GM13976 (cell line): ENCODE data around the gene POLA2.

Experiments used
- DNase-seq: peaks from one replicate; pipeline ENCODE4 v3.0.0; 2012; ENCODE audit warnings: low spot score
- in situ Hi-C: fragments of 300-500 bp; cut with MboI; formaldehyde crosslinking; loops from one replicate; pipeline ENCODE4 v1.12.0; 2022; ENCODE audit warnings: low sequenced_read_pairs, mixed read lengths, inconsistent platforms; ENCODE audit not compliant: unreplicated experiment
- TF ChIP-seq, protein P1 (sequence below): IDR thresholded peaks from 2 replicates; pipeline ENCODE4 v1.5.1; 2012; ENCODE audit warnings: borderline replicate concordance, mild to moderate bottlenecking; ENCODE audit not compliant: insufficient read depth; ENCODE audit errors: extremely low read depth, missing control alignments, control extremely low read depth

The POLA2 gene

DNA sequence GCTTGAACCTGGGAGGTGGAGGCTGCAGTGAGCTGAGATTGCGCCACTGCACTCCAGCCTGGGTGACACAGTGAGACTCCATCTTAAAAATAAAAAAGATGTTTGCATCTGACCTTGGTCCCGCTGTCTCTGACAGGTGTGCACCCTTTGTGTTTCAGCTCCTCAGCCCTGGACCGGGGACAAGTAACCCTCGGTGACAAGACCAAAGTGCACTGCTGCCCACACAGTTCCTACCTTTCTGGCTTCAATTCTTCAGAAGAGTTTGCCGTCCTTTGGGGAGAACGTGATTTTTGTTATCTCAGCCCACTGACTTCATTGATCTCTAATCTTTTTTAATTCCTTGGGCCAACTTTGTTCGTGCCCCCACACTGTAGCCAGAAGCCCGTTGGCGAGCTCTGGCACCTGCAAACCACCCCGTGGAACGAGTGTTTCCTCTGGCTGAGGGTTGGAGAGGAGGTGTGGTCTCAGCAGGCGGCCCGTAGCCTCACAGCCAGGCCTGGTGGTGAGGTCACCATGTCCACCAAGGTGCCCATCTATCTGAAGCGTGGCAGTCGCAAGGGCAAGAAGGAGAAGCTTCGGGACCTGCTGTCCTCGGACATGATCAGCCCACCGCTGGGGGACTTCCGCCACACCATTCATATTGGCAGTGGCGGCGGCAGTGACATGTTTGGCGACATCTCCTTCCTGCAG, 58.8 kb downstream of the POLA2 start:
- TF ChIP-seq, protein P1, sequence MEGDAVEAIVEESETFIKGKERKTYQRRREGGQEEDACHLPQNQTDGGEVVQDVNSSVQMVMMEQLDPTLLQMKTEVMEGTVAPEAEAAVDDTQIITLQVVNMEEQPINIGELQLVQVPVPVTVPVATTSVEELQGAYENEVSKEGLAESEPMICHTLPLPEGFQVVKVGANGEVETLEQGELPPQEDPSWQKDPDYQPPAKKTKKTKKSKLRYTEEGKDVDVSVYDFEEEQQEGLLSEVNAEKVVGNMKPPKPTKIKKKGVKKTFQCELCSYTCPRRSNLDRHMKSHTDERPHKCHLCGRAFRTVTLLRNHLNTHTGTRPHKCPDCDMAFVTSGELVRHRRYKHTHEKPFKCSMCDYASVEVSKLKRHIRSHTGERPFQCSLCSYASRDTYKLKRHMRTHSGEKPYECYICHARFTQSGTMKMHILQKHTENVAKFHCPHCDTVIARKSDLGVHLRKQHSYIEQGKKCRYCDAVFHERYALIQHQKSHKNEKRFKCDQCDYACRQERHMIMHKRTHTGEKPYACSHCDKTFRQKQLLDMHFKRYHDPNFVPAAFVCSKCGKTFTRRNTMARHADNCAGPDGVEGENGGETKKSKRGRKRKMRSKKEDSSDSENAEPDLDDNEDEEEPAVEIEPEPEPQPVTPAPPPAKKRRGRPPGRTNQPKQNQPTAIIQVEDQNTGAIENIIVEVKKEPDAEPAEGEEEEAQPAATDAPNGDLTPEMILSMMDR = no peak
- in situ Hi-C loops = no loop called here
- DNase-seq = no peak

DNA sequence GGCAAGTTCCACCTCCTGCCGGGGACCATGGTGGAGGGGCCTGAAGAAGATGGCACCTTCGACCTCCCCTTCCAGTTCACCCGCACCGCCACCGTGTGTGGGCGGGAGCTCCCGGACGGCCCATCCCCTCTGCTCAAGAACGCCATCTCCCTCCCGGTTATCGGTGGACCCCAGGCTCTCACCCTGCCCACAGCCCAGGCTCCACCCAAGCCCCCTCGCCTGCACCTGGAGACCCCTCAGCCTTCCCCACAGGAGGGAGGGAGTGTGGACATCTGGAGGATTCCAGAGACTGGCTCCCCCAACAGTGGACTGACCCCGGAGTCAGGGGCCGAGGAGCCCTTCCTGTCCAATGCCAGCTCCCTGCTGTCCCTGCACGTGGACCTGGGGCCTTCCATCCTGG, 59.3 kb downstream of the POLA2 start:
- in situ Hi-C loops = no loop called here
- no peak for DNase-seq
- TF ChIP-seq, protein P1 = no peak

DNA sequence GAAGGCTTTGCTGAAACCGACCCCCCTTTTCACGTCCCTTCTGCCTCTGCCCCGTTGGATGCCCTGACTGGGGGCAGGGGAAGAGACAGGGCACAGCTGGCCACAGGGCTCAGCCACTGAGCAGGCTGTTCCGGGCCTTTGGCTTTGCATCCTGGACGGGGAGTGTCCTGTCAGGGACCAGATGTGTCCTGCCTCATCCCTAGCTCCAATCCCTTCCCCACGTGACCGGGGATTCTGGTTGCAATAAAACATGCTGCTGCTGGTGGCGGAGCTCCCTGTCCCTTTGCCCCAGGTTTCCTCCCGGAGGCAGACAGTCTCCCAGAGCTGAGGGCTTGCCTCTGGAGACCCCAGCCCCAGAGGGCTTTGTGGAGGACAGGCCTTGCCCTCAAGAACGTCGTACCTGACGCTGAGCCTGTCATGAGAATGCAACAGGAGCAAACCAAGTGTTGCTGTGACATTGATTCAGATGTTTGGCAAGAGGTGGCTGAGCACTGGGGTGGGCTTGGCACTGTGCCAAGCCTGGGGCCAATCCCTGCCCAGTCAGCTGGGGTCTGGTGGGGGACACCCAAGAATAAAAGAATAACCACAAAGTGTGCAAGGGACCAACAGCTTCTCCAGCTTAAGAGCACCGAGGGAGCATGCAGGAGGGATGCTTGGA, 60.2 kb downstream of the POLA2 start:
- TF ChIP-seq, protein P1 = no peak
- DNase-seq = no peak
- in situ Hi-C loops = no loop called here

DNA sequence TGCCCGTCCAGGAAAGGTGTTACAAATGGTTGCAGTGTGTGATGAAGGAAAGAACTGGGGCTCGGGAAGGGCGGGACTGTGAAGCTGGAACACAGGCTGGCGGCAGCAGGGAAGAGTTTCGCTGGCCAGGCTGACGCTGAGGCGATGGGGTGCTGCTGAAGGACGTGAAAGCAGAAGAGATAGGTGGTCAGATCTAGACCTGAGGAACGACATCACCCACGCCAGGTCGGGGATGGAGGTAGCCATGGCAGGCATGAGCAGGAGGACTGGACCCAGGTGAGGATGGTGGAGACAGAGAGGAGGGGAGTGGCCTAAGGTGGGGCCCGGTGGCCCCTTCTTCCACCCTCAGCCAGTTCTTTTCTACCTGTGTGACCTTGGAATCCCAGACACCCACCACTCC, 62.1 kb downstream of the POLA2 start:
- TF ChIP-seq, protein P1 = no peak
- DNase-seq = no peak
- in situ Hi-C loops = no loop called here

DNA sequence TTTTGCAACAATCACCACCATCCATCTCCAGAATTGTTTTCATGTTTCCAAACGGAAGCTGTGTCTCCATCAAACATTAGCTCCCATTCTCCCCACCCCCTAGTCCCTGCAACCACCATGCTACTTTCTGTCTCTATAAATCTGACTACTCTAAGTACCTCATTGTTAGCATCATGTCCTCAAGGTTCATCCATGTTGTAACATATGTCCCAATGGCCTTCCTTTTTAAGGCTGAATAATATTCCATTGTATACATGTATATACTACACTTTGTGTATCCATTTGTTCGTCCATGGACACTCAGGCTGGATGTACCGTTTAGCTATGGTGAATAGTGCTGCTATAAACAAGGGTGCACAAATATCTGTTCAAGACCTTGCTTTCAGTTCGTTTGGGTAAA, 63.7 kb downstream of the POLA2 start:
- no peak for DNase-seq
- TF ChIP-seq, protein P1 = no peak
- in situ Hi-C loops = no loop called here

DNA sequence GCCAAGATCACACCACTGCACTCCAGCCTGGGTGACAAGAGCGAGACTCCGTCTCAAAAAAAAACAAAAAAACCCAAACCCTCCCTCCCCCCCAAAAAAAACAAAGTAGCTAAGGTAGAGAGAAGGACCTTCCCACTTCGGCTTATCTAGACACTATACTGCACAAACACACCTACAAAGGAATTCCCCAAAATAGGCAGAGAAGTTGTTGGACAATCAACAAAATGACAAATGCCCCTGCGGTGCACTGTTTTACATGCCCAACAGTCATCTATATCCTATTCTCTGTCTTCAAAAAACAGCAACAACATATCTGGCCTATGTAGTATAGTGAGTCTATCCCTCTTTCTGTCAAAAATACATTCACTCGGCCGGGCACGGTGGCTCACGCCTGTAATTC, 65.3 kb downstream of the POLA2 start:
- DNase-seq = no peak
- in situ Hi-C loops = no loop called here
- TF ChIP-seq, protein P1 = no peak
